PC-3 (cell line): ENCODE measurements around the gene SPAG7. TPM values are rescaled to one million over a fixed set of nuclear protein-coding genes. Genes with fewer than 3 reads are reported as not detected.
A peak's percentile ranks its signal among the peaks of the same experiment; 100 is the strongest.

Source experiments
- ATAC-seq: fragments of 200-7000 bp; cut with Tn5 transposase; 2 replicates; pipeline ENCODE4 v1.9.1; 2020; ENCODE audit warnings: mild to moderate bottlenecking, moderate library complexity
- BruUV-seq: library from RNA; stranded (reverse); fragments of 400-500 nt; replicated peaks from 2 replicates; lab custom pipeline; 2021; lab: Mats Ljungman, UMichigan
- CTCF ChIA-PET: fragments of 300-600 bp; sonication (Branson Sonifier 250); formaldehyde crosslinking; loops from one replicate; lab custom pipeline; 2022; ENCODE audit warnings: antibody characterized with exemption; lab: Charles Lee
- POLR2A ChIA-PET: fragments of 300-600 bp; sonication (Branson Sonifier 250); formaldehyde crosslinking; loops from one replicate; lab custom pipeline; 2022; ENCODE audit warnings: antibody characterized with exemption; ENCODE audit not compliant: unreplicated experiment; lab: Charles Lee
- DNase-seq: peaks from one replicate; pipeline ENCODE4 v3.0.0-alpha.2; 2015
- H2AFZ ChIP-seq: fragments of 300-600 bp; sonication (generic); 2 replicates; pipeline ENCODE4 v1.6.0; 2016; ENCODE audit warnings: antibody characterized with exemption, low read length
- H3F3A ChIP-seq: fragments of 300-600 bp; sonication (generic); one replicate; pipeline ENCODE4 v1.6.0; 2017; ENCODE audit warnings: antibody characterized with exemption, low read length, control low read depth, mild to moderate bottlenecking; ENCODE audit not compliant: unreplicated experiment
- H3K27ac ChIP-seq: fragments of 300-600 bp; sonication (generic); 2 replicates; pipeline ENCODE4 v1.5.1; 2016; ENCODE audit warnings: mild to moderate bottlenecking, low read length
- H3K27me3 ChIP-seq: fragments of 300-600 bp; sonication (generic); 2 replicates; pipeline ENCODE4 v1.6.1; 2016; ENCODE audit warnings: low read length, mixed read lengths
- H3K36me3 ChIP-seq: fragments of 300-600 bp; sonication (generic); 2 replicates; pipeline ENCODE4 v1.6.1; 2016; ENCODE audit warnings: low read depth, mixed run types, low read length, mixed read lengths
- H3K4me1 ChIP-seq: fragments of 300-600 bp; sonication (generic); 2 replicates; pipeline ENCODE4 v1.5.1; 2016; ENCODE audit warnings: low read length; ENCODE audit not compliant: insufficient read depth
- H3K4me2 ChIP-seq: fragments of 300-600 bp; sonication (generic); 2 replicates; pipeline ENCODE4 v1.6.0; 2016; ENCODE audit warnings: low read length
- H3K4me3 ChIP-seq: fragments of 300-600 bp; sonication (generic); 2 replicates; pipeline ENCODE4 v1.5.1; 2016; ENCODE audit warnings: mild to moderate bottlenecking, low read length, mixed read lengths
- H3K79me2 ChIP-seq: fragments of 300-600 bp; sonication (generic); 2 replicates; pipeline ENCODE4 v1.6.1; 2017; ENCODE audit warnings: low read length, mixed read lengths
- H3K9ac ChIP-seq: fragments of 300-600 bp; sonication (generic); 2 replicates; pipeline ENCODE4 v1.6.0; 2016; ENCODE audit warnings: mild to moderate bottlenecking, low read length
- H3K9me2 ChIP-seq: fragments of 300-600 bp; sonication (generic); replicated peaks from 2 replicates; pipeline ENCODE4 v1.6.1; 2016; ENCODE audit warnings: mixed run types, low read length, mixed read lengths
- H3K9me3 ChIP-seq: fragments of 300-600 bp; sonication (generic); 2 replicates; pipeline ENCODE4 v1.6.1; 2016; ENCODE audit warnings: low read length, mixed read lengths
- H4K20me1 ChIP-seq: fragments of 300-600 bp; sonication (generic); 2 replicates; pipeline ENCODE4 v1.6.1; 2016; ENCODE audit warnings: low read length, mixed read lengths
- CTCF ChIP-seq: fragments of 300-600 bp; sonication (generic); conservative IDR thresholded peaks from 2 replicates; pipeline ENCODE4 v1.5.1; 2017; ENCODE audit warnings: antibody characterized with exemption, low read depth, mild to moderate bottlenecking, low read length
- EZH2 ChIP-seq: fragments of 300-600 bp; sonication (generic); IDR thresholded peaks from one replicate; pipeline ENCODE4 v1.6.1; 2017; ENCODE audit warnings: antibody characterized with exemption, mild to moderate bottlenecking, low read length; ENCODE audit not compliant: unreplicated experiment
- EZH2phosphoT487 ChIP-seq: fragments of 300-600 bp; sonication (generic); IDR thresholded peaks from 2 replicates; pipeline ENCODE4 v1.6.1; 2018; ENCODE audit warnings: mild to moderate bottlenecking, antibody characterized with exemption, low read length, borderline replicate concordance
- intact Hi-C: fragments of 100-400 bp; cut with micrococcal nuclease; formaldehyde crosslinking; loops from 2 replicates; pipeline ENCODE4 v1.9.0; 2023
- total RNA-seq: library from RNA; depleted of rRNA; stranded (reverse); fragments of >200 nt; gene quantifications from 2 replicates; pipeline ENCODE4 v1.2.3, GENCODE V29; 2014

Gene SPAG7
- total RNA-seq, 1 experiment from 2014 or later, result 44.1 TPM

GRCh38 chr17:4986951-4987766, 19.5 kb upstream of the SPAG7 start, which contains the start of gene CAMTA2:
CAMTA2 (minus strand) TSS chr17:4987675; CDS start chr17:4986222, 1,453 bp downstream.
- Histone ChIP-seq H4K20me1 (no peaks in the 10 kb centered on the region), H3K9me3 (no peaks in the 10 kb centered on the region), H3K4me1 (peaks cover 15% of the 10 kb centered on the region; the same call in 1 of the 2 replicates), H3K27me3 (no peaks in the 10 kb centered on the region), H2AFZ (peak within 1 kb of the TSS; percentile 94), H3F3A (no peaks in the 10 kb centered on the region), H3K4me2 (peak within 1 kb of the TSS; percentile 88), H3K36me3 (no peaks in the 10 kb centered on the region; the same call in 1 of the 2 replicates), H3K4me3 (peak within 1 kb of the TSS; percentile 88), H3K79me2 (peaks cover 7% of the 10 kb centered on the region; the same call in 1 of the 2 replicates), H3K9ac (peak within 1 kb of the TSS; percentile 82), H3K27ac (peak within 1 kb of the TSS; percentile 14; the same call in 1 of the 2 replicates), H3K9me2 (no peaks in the 10 kb centered on the region)
- TF ChIP-seq EZH2phosphoT487 (no peak), EZH2 (no peak), CTCF (peak; percentile 72)
- ChIA-PET POLR2A (no interaction called here), CTCF (no interaction called here)
- no TSS peak for BruUV-seq
- intact Hi-C loops, result no loop called here
- ATAC-seq, result peak; percentile 82
- DNase-seq, result peak; percentile 55

GRCh38 chr17:4986403-4986802, 18.8 kb upstream of the SPAG7 start:
- ATAC-seq (peak; percentile 25), DNase-seq (no peak)
- H3K79me2 ChIP-seq, result peaks cover 7% of the 10 kb centered on the region; the same call in 1 of the 2 replicates
- H2AFZ ChIP-seq, result peak overlapping the region; percentile 94
- POLR2A ChIA-PET, result no interaction called here
- H3K9ac ChIP-seq, result peak overlapping the region; percentile 82
- no peaks in the 10 kb centered on the region for H3K9me2 ChIP-seq
- CTCF ChIA-PET, result no interaction called here
- H3K4me3 ChIP-seq, result peak overlapping the region; percentile 88
- H3K27me3 ChIP-seq, result no peaks in the 10 kb centered on the region
- peaks cover 15% of the 10 kb centered on the region; the same call in 1 of the 2 replicates for H3K4me1 ChIP-seq
- TF ChIP-seq CTCF (no peak), EZH2phosphoT487 (no peak), EZH2 (no peak)
- intact Hi-C loops, result no loop called here
- peak overlapping the region; percentile 88 for H3K4me2 ChIP-seq
- BruUV-seq, result TSS peak; percentile 28
- no peaks in the 10 kb centered on the region for H3K9me3 ChIP-seq
- H3K36me3 ChIP-seq, result no peaks in the 10 kb centered on the region; the same call in 1 of the 2 replicates
- H3F3A ChIP-seq, result no peaks in the 10 kb centered on the region
- no peaks in the 10 kb centered on the region for H4K20me1 ChIP-seq
- H3K27ac ChIP-seq, result 0 out of 2 replicates have a peak overlapping the region, but pooled peaks have one; percentile 14

- Histone ChIP-seq H4K20me1 (no peaks in the 10 kb centered on the region), H3K4me2 (no peak overlapping the region), H3K79me2 (peaks cover 7% of the 10 kb centered on the region; the same call in 1 of the 2 replicates), H3K9ac (no peak overlapping the region), H3K27ac (no peak overlapping the region), H3K9me3 (no peaks in the 10 kb centered on the region), H2AFZ (no peak overlapping the region), H3K36me3 (peaks cover 3% of the 10 kb centered on the region), H3K27me3 (no peaks in the 10 kb centered on the region), H3F3A (no peaks in the 10 kb centered on the region), H3K9me2 (no peaks in the 10 kb centered on the region), H3K4me1 (peaks cover 9% of the 10 kb centered on the region; the same call in 1 of the 2 replicates), H3K4me3 (no peak overlapping the region)
- TF ChIP-seq EZH2phosphoT487 (no peak), EZH2 (no peak), CTCF (no peak)
- ChIA-PET CTCF (no interaction called here), POLR2A (no interaction called here)
- BruUV-seq, result no TSS peak
- DNase-seq (no peak), ATAC-seq (no peak)
- intact Hi-C loops, result no loop called here
These were observed 14.7 kb upstream of the SPAG7 start for GRCh38 chr17:4982305-4982704.
